NCI-H748 treated with DMSO at 0.1 percent for 48 hours (cell line): Measurements from ENCODE around the gene ADCK2.
"Not testable (repeated sequence)": the region's sequence is repeated elsewhere in the genome, so short reads cannot be mapped to it uniquely, and the experiment has no call there.

Source experiments
- DNase-seq: peaks from one replicate; lab custom pipeline; 2025; lab: John Stamatoyannopoulos, UW

The ADCK2 gene

DNA sequence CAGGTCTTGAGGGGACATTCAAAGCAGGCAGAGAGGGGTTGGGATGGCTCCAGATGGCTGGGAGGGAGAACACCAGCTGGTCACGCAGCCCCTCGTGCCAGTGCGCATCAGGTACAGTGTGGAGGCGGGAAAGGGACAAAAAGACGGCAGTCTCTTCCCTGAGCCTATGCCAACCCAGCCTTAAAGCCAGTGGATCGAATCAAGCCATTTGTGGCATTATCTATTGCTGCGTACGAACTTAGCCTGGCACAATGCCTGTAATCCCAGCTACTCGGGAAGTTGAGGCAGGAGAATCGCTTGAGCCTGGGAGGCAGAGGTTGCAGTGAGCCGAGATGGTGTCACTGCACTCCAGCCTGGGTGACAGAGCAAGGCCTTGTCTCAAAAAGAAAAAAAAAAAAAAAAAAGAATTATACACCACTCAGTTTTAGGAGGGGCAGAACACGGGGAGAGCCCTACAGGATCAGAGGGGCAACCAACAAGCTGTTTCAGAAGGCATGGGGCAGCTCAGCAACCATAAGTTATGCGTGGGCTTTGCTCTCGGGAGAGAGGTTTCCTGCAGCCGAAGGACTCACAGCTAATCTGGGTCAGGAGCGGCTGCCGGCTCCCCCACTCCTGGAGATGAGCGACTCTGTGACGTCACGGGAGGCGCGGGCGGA is 23.4 kb downstream of the ADCK2 start:
- DNase-seq: no peak

DNA sequence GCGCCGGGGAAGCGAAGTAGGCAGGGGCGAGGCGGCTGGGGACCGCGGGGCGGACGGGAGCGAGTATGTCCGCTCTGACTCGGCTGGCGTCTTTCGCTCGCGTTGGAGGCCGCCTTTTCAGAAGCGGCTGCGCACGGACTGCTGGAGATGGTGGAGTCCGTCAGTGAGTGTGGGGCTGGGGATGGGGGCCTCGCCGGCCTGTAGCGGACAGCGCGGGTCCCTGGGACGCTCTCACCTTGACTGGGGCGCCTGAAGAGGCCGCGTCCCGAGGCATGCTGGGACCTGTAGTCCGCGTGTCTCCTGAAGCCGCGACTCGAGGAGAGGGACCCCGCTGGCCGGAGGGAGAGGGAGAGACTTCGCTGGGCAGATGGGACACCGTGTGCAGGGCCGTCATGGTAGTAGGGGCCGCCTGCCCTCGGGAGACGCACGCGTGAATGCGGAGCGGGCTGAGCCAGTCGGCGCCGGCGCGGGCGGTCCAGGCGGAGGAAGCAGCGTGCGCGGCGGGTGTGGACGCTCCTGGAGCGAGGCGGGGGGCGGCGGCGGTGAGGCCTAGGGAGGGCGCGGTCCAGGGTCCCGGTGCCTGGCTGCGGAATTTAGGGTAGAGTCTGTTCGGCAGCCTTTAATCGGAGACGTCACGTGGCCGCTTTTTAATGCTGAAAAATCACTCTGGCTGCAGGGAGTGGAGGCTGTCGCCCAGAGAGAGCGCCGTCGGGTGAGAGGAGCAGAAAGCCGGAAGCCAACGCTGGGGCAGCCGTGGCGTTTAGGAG is 24.1 kb downstream of the ADCK2 start, which contains the start of gene NDUFB2:
Gene NDUFB2 (plus strand): TSS at position 29 of the 767 bp plus-strand sequence. CDS start 37 bp downstream, at position 66.
- DNase-seq: peak; percentile 80

DNA sequence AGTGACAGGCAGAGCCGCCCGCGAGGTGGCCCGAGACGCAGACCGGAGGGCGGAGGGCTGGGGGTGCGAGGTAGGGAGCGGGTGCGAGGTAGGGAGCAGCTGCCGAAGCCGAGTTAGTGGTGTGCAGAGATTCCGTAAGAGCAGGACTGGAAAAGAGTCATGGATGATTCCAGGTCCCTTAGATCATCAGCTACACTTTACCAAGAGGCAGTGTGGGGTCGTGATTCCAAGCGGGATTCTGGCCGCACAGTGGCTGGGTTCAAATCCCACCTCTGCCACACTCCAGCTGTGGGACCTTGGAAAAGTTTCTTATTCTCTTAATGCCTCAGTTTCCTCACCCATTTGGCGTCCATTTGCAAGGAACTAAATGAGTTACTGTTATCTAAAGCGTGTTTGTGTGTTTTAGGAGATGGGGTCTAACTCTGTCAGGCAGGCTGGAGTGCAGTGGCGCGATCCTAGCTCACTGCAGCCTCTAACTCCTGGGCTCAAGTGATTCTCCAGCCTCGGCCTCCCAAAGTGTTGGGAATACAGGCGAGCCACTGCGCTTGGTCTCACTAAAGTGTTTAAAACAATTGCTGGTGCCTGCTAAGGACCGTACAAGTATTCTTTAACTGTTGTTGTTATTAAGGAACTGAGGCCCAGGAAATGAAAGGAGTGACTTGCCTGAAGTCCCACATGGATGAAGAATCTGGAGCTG is 24.9 kb downstream of the ADCK2 start:
- DNase-seq: no peak

DNA sequence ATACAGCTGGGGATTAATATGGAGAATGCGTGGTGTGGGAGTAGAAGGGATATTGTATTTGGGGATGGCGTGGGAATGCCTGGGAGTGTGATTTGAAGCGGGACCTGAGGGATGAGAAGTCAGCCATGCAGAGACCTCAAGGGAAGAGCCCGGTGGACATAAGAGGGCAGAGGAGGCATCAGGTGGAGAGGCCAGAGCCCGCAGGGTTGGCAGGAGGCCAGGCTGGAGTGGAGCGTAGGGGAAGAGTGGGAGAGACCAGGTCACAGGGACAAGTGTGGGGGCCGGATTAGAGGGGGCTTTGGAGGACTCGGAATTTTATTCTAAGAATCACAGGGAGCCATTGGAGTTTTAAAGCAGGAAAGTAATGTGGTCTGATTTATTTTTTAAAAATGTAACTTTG is 25.7 kb downstream of the ADCK2 start:
- DNase-seq: no peak

DNA sequence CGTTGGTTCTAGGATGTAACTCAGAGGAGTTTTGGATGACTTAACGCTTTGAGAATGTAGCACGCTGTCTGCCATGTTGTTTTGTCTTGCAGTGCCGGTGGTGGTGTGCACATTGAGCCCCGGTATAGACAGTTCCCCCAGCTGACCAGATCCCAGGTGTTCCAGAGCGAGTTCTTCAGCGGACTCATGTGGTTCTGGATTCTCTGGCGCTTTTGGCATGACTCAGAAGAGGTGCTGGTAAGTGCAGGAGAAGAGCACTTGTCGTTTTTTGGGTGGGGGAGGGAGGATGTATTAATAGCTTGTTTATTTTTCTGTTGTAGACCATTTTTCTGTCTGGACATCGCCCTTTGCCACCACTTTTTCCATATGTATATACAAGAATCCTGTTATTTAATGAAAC is 30.0 kb downstream of the ADCK2 start:
- DNase-seq: no peak

GRCh38 chr7:140704205-140704604 is 31.5 kb downstream of the ADCK2 start:
- DNase-seq: no peak

GRCh38 chr7:140707132-140707531 is 34.4 kb downstream of the ADCK2 start:
- DNase-seq: no peak

GRCh38 chr7:140708764-140709163 is 36.0 kb downstream of the ADCK2 start:
- DNase-seq: not testable (repeated sequence)

- not testable (repeated sequence) for DNase-seq
These were observed 39.6 kb downstream of the ADCK2 start for GRCh38 chr7:140712392-140712791.

DNA sequence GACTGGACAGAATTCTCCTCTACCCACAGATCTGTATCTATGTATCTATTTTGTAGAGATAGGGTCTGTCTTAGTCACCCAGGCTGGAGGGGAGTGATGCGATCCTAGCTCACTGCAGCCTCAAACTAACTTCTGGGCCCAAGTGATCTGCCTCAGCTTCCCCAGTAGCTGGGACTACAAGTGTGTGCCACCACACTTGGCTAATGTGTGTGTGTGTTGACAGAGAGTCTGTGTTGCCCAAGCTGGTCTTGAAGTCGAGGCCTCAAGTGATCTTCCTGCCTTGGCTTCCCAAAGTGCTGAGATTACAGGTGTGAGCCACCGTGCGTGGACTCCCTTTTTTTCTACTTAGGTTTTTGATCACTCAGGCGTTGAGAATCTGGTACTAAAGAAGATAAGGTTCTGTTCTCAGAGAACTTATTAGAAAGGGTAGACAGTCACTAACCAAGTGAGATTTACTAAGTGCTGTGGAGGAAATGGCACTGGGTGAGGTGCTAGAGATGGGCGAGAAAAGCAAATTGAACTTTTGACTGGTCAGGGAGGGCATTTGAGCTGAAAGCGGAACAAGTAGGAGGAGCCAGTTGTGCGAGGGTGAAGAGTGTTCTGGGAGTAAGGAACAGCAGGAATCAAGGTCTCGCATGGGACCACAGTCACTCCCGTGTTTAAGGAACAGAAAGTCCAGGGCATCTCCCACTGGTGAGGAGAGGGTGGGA is 41.7 kb downstream of the ADCK2 start:
- no peak for DNase-seq

GRCh38 chr7:140719721-140720120 is 47.0 kb downstream of the ADCK2 start:
- no peak for DNase-seq

- DNase-seq: no peak
These were observed 49.5 kb downstream of the ADCK2 start for GRCh38 chr7:140722254-140722653.

- no peak for DNase-seq
These were observed 50.3 kb downstream of the ADCK2 start for GRCh38 chr7:140723006-140723405.

DNA sequence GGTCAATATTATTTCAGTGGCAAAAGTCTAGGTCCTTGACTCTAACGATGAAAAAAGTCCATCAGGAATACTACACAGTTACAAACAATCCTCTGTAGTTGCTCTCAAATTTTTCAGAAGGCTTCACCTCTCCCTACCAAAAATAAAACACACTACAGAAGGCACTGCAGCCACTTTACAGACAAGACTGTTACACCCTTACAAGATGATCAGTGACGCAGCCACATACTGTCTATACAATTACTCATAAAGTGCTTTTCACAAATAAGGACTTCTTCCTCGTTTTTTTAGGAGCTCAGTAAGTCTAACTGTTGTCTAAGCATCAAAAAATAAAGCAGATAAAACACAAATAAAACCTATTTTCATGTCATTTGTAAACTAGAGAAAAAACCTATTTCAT is 50.8 kb downstream of the ADCK2 start:
- DNase-seq: no peak

- DNase-seq: no peak
These were observed 52.0 kb downstream of the ADCK2 start for GRCh38 chr7:140724706-140725105.

DNA sequence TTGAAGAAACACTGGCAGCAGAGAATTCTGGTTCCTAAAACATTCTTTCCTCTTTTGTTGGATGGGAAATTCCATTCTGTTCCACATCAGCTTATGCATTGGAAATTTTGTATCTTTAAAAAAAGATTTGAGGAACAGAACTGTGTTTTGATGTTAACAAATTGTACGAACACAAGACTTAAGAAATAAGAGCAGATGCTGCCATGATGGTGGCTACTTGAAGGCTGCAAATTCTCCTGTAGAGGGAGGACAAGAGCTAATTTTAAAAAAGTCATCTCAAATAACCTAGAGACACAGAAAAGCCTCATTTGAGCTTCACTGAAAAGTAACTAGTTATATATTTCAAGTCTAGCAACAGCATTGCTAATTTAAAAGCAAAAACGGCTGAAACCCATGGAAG is 53.5 kb downstream of the ADCK2 start:
- DNase-seq: no peak

GRCh38 chr7:140732416-140732815 is 59.7 kb downstream of the ADCK2 start:
- peak; percentile 40 for DNase-seq

DNA sequence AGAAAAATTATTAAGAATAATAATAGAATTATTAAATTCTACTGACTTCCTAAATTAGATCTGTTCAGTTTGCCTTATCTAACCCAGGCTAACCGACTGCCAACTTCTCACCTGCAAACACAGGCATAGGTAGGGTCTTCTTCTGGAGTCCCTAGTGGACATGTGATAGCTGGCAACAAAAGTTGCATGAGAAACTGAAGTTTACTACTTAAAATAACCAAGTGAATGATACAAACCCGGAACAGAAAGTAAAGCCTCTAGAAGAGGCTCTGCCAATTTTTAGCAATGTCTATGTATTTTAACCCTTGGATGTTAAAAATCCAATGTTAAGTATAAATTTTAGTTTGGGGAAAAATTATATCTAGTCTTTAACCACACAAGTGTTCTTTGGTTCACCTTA is 61.4 kb downstream of the ADCK2 start:
- no peak for DNase-seq

DNA sequence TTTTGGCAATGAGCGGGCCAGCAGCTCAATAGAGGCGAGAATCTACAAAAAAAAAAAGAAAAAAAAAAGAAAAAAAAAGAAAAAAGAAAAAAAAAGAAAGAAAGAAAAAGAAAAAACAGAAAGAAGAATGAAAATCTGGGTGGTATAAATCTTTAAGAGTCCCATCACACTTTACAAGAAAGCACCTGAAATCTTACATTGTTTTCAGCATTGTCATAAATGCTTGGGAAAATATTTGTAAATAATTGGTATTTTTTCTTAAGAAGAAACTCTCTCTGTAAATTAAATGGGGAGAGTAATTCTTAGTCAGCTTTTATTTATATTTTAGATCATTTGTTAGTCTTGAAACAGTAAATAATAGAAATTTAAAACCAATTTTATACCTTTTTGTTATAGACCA is 62.0 kb downstream of the ADCK2 start:
- no peak for DNase-seq

DNA sequence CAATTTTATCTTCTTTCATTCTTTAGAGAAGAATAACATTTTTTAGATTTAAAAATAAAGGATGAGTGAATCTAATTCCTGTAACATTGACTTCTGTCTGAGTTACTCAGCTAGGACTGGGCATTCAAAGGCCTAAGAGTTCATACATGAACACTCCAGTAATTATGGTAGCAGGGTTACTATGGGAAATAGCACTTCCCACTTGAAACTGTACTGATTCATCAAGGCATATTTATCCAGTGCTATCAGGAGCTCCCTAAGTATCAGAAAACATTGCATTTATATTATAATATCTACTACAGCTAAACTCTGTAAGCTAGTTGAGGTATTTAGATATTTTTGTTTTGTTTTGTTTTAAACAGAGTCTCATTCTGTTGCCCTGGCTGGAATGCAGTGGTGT is 65.5 kb downstream of the ADCK2 start:
- DNase-seq: no peak

GRCh38 chr7:140743255-140743654 is 70.5 kb downstream of the ADCK2 start:
- DNase-seq: not testable (repeated sequence)

DNA sequence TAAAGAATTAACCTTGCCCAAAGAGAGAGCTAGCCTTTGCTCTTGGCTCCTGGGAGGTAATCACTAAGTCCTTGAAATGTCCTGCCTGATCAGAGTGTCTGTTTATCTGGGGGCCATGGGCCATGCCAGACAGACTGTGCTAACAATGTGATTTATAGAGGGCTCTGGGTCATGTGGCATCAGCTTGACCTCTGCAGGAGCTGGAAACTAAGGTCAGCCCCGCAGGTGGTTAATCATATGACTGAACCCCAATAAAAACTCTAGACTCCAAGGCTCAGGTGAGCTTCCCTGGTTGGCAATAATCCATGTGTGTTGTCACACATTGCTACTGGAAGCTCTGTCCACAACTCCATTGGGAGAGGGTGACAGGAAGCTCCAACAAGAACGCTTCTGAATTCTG is 71.3 kb downstream of the ADCK2 start:
- DNase-seq: no peak
